Panc1 (cell line): Measurements from ENCODE around the gene CYP2S1. TPM values are rescaled to one million over a fixed set of nuclear protein-coding genes. Genes with fewer than 3 reads are reported as not detected.

ENCODE experiments used
- ATAC-seq: fragments of 200-7000 bp; cut with Tn5 transposase; 2 replicates; pipeline ENCODE4 v1.9.1; 2020; ENCODE audit warnings: mild to moderate bottlenecking, moderate library complexity
- BruUV-seq: library from RNA; stranded (reverse); fragments of 400-500 nt; replicated peaks from 2 replicates; lab custom pipeline; 2021; lab: Mats Ljungman, UMichigan
- CTCF ChIA-PET: fragments of 300-600 bp; sonication (Branson Sonifier 250); formaldehyde crosslinking; loops from one replicate; lab custom pipeline; 2022; ENCODE audit warnings: antibody characterized with exemption; lab: Charles Lee
- POLR2A ChIA-PET: fragments of 300-600 bp; sonication (Branson Sonifier 250); formaldehyde crosslinking; loops from one replicate; lab custom pipeline; 2022; ENCODE audit warnings: antibody characterized with exemption; lab: Charles Lee
- DNase-seq: peaks from one replicate; pipeline ENCODE4 v3.0.0-alpha.2; 2010; ENCODE audit warnings: low read depth, low spot score
- H3K27ac ChIP-seq: 2 replicates; pipeline ENCODE4 v1.5.1; 2011; ENCODE audit warnings: mild to moderate bottlenecking, low read length, inconsistent platforms
- H3K27me3 ChIP-seq: fragments of 200-500 bp; sonication (Bioruptor generic); 2 replicates; pipeline ENCODE4 v1.6.0; 2014; ENCODE audit warnings: low read length, inconsistent platforms; ENCODE audit not compliant: control insufficient read depth, insufficient read depth
- H3K36me3 ChIP-seq: fragments of 200-500 bp; sonication (Bioruptor generic); 2 replicates; pipeline ENCODE4 v1.5.1; 2014; ENCODE audit warnings: inconsistent platforms, mild to moderate bottlenecking, low read length, moderate library complexity; ENCODE audit not compliant: control insufficient read depth, insufficient read depth
- H3K4me1 ChIP-seq: 2 replicates; pipeline ENCODE4 v1.5.1; 2011; ENCODE audit warnings: inconsistent platforms, mild to moderate bottlenecking, low read length, moderate library complexity; ENCODE audit not compliant: control insufficient read depth, insufficient read depth
- H3K4me3 ChIP-seq, 2 experiments: 2 replicates each; pipeline ENCODE4 v1.5.1; 2011 to 2012; ENCODE audit warnings: low read depth in 2 of 2, low read length in 2 of 2, mild to moderate bottlenecking in 2 of 2, inconsistent platforms in 1 of 2, moderate library complexity in 1 of 2
- H3K9me3 ChIP-seq: fragments of 200-500 bp; sonication (Bioruptor generic); 2 replicates; pipeline ENCODE4 v1.5.1; 2014; ENCODE audit warnings: low read depth, mild to moderate bottlenecking, inconsistent platforms, low read length, moderate library complexity; ENCODE audit not compliant: control insufficient read depth, insufficient read depth
- POLR2AphosphoS5 ChIP-seq: IDR thresholded peaks from 2 replicates; pipeline ENCODE4 v1.6.1; 2012; ENCODE audit warnings: mild to moderate bottlenecking, low read depth, low read length, moderate library complexity
- SIN3A ChIP-seq: IDR thresholded peaks from 2 replicates; pipeline ENCODE4 v1.6.1; 2012; ENCODE audit warnings: low read depth, mild to moderate bottlenecking, low read length, moderate library complexity, borderline replicate concordance; ENCODE audit not compliant: insufficient read depth
- TCF7L2 ChIP-seq: IDR thresholded peaks from 2 replicates; pipeline ENCODE4 v1.6.1; 2011; ENCODE audit warnings: mild to moderate bottlenecking, low read depth, low read length, inconsistent platforms
- in situ Hi-C: cut with HindIII; loops from 2 replicates; pipeline ENCODE4 v1.10.0; 2016; ENCODE audit warnings: low sequenced_read_pairs, low pct_unique_long_range_greater_than_20kb
- intact Hi-C: fragments of 100-400 bp; cut with micrococcal nuclease; formaldehyde crosslinking; loops from one replicate; pipeline ENCODE4 v1.10.0; 2022; ENCODE audit not compliant: unreplicated experiment
- total RNA-seq: library from RNA; stranded (reverse); gene quantifications from one replicate; pipeline ENCODE4 v1.2.1, GENCODE V29; 2021; ENCODE audit not compliant: unreplicated experiment
- TF ChIP-seq, protein P1 (sequence below), 2 experiments: IDR thresholded peaks; 2 replicates each; pipeline ENCODE4 v1.6.1; 2011 to 2012; ENCODE audit warnings: low read depth in 2 of 2, control low read depth in 1 of 2, low read length in 1 of 2, mild to moderate bottlenecking in 1 of 2, moderate library complexity in 1 of 2; ENCODE audit not compliant: insufficient read depth in 1 of 2
- TF ChIP-seq, protein P2 (sequence below): fragments of 450-650 bp; IDR thresholded peaks from 2 replicates; pipeline ENCODE4 v1.5.1; 2017; ENCODE audit warnings: mild to moderate bottlenecking

The CYP2S1 gene
- total RNA-seq, 1 experiment from 2014 or later, result 8.5 TPM

DNA sequence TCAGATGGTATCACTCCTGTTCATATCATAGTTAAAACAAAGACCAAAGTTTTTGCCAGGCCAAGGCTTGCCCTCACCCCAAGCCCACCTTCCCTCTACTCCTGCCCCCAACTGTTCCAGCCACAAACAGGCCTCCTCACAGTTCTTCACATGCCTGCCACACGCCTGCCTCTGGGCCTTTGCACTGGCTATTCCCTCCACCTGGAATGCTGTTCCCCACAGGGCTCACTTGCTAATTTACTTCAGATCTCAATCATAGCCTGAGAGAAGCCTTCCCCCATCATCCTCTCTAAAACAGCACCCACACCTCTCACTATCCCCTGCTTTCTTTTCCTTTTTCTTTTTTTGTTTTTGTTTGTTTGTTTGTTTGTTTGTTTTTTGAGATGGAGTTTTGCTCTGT is 21.1 kb downstream of the CYP2S1 start:
- ATAC-seq (no peak), DNase-seq (no peak)
- intact Hi-C loops, result no loop called here
- in situ Hi-C loops, result no loop called here
- Histone ChIP-seq H3K4me3 (no peak overlapping the region), H3K9me3 (no peaks in the 10 kb centered on the region), H3K27me3 (no peaks in the 10 kb centered on the region), H3K27ac (no peak overlapping the region), H3K36me3 (no peaks in the 10 kb centered on the region), H3K4me1 (peaks cover 10% of the 10 kb centered on the region)
- BruUV-seq, result no TSS peak
- CTCF ChIA-PET, result interaction anchor here (0.6 kb wide), 1 partner anchor 213 kb away, joined by 3 read pairs; no protein-coding TSS in a partner anchor
- POLR2A ChIA-PET, result no interaction called here
- TF ChIP-seq TCF7L2 (no peak), SIN3A (no peak), POLR2AphosphoS5 (no peak)
- TF ChIP-seq, protein P1, sequence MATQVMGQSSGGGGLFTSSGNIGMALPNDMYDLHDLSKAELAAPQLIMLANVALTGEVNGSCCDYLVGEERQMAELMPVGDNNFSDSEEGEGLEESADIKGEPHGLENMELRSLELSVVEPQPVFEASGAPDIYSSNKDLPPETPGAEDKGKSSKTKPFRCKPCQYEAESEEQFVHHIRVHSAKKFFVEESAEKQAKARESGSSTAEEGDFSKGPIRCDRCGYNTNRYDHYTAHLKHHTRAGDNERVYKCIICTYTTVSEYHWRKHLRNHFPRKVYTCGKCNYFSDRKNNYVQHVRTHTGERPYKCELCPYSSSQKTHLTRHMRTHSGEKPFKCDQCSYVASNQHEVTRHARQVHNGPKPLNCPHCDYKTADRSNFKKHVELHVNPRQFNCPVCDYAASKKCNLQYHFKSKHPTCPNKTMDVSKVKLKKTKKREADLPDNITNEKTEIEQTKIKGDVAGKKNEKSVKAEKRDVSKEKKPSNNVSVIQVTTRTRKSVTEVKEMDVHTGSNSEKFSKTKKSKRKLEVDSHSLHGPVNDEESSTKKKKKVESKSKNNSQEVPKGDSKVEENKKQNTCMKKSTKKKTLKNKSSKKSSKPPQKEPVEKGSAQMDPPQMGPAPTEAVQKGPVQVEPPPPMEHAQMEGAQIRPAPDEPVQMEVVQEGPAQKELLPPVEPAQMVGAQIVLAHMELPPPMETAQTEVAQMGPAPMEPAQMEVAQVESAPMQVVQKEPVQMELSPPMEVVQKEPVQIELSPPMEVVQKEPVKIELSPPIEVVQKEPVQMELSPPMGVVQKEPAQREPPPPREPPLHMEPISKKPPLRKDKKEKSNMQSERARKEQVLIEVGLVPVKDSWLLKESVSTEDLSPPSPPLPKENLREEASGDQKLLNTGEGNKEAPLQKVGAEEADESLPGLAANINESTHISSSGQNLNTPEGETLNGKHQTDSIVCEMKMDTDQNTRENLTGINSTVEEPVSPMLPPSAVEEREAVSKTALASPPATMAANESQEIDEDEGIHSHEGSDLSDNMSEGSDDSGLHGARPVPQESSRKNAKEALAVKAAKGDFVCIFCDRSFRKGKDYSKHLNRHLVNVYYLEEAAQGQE (IDR thresholded peaks at IDR 0.05; ENCODE audit: insufficient read depth in 1 of 2, low read depth in 2 of 2, low read length in 1 of 2), result no peak
- TF ChIP-seq, protein P2, sequence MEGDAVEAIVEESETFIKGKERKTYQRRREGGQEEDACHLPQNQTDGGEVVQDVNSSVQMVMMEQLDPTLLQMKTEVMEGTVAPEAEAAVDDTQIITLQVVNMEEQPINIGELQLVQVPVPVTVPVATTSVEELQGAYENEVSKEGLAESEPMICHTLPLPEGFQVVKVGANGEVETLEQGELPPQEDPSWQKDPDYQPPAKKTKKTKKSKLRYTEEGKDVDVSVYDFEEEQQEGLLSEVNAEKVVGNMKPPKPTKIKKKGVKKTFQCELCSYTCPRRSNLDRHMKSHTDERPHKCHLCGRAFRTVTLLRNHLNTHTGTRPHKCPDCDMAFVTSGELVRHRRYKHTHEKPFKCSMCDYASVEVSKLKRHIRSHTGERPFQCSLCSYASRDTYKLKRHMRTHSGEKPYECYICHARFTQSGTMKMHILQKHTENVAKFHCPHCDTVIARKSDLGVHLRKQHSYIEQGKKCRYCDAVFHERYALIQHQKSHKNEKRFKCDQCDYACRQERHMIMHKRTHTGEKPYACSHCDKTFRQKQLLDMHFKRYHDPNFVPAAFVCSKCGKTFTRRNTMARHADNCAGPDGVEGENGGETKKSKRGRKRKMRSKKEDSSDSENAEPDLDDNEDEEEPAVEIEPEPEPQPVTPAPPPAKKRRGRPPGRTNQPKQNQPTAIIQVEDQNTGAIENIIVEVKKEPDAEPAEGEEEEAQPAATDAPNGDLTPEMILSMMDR, result no peak

DNA sequence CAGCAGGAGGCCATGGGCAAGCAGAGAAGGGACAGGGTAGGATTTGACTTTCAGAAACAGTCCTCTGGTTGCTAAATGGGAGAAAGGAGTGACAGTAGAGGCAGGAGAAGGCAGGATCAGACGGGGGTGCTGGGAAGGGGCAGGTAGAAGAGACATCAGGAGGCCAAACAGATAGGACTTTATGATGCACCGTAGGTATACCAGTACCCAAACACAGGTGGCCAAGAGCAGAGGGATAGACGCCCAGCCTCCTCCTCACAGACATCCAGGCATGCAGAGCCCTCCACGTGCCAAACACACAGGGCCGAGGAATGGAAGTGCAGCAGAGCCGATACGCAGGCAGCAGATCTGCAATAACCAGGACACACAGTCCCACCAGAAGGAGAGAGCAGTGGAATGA is 24.7 kb downstream of the CYP2S1 start:
- TF ChIP-seq POLR2AphosphoS5 (no peak), TCF7L2 (no peak), SIN3A (no peak)
- TF ChIP-seq, protein P2, result no peak
- TF ChIP-seq, protein P1 (IDR thresholded peaks at IDR 0.05; ENCODE audit: insufficient read depth in 1 of 2, low read depth in 2 of 2, low read length in 1 of 2), result no peak
- Histone ChIP-seq H3K36me3 (no peaks in the 10 kb centered on the region), H3K9me3 (no peaks in the 10 kb centered on the region), H3K27ac (peak overlapping the region; percentile 84), H3K27me3 (no peaks in the 10 kb centered on the region), H3K4me3 (no peak overlapping the region), H3K4me1 (peaks cover 20% of the 10 kb centered on the region)
- in situ Hi-C loops, result no loop called here
- BruUV-seq, result no TSS peak
- POLR2A ChIA-PET, result no interaction called here
- no peak for ATAC-seq
- DNase-seq, result no peak
- intact Hi-C loops, result no loop called here
- CTCF ChIA-PET, result no interaction called here
